ENCODE measurements around the gene UGT1A3.

GRCh38 chr2:233706720-233707119 is 22.1 kb upstream of the UGT1A3 start:
- TF ChIP-seq CTCF (IDR thresholded peaks at IDR 0.05; ENCODE audit: borderline replicate concordance, extremely low read depth, low read length, poor library complexity, severe bottlenecking): no peak
- no peak for TF ChIP-seq EZH2 (IDR thresholded peaks at IDR 0.05; ENCODE audit: borderline replicate concordance, low read depth, low read length, severe bottlenecking)

All from DND-41 (cell line).